GM19025 (cell line): ENCODE results near the gene ZDHHC11B.
"Not testable (repeated sequence)": the region's sequence is repeated elsewhere in the genome, so short reads cannot be mapped to it uniquely, and the experiment has no call there.

ENCODE experiments used
- ATAC-seq: cut with Tn5 transposase; IDR thresholded peaks from one replicate; pipeline ENCODE4 v1.9.1; 2021; ENCODE audit warnings: mild to moderate bottlenecking, low read depth, moderate library complexity; ENCODE audit not compliant: unreplicated experiment

Gene ZDHHC11B

GRCh38 chr5:723309-723708, 61.2 kb downstream of the ZDHHC11B start:
- not testable (repeated sequence) for ATAC-seq

- ATAC-seq, result not testable (repeated sequence)
These were observed 65.2 kb downstream of the ZDHHC11B start for GRCh38 chr5:719379-719778.

- ATAC-seq, result no peak
These were observed 67.4 kb downstream of the ZDHHC11B start for GRCh38 chr5:717143-717542.

GRCh38 chr5:716740-717139, 67.8 kb downstream of the ZDHHC11B start:
- ATAC-seq, result not testable (repeated sequence)

- ATAC-seq, result not testable (repeated sequence)
These were observed 68.9 kb downstream of the ZDHHC11B start for GRCh38 chr5:715636-716035.

GRCh38 chr5:714215-715118, 70.1 kb downstream of the ZDHHC11B start:
- not testable (repeated sequence) for ATAC-seq

GRCh38 chr5:713686-714085, 70.8 kb downstream of the ZDHHC11B start:
- ATAC-seq, result not testable (repeated sequence)

- not testable (repeated sequence) for ATAC-seq
These were observed 75.5 kb downstream of the ZDHHC11B start for GRCh38 chr5:708848-709517.

- ATAC-seq, result not testable (repeated sequence)
These were observed 76.2 kb downstream of the ZDHHC11B start for GRCh38 chr5:708374-708773.

GRCh38 chr5:706127-706526, 78.4 kb downstream of the ZDHHC11B start:
- not testable (repeated sequence) for ATAC-seq

- not testable (repeated sequence) for ATAC-seq
These were observed 87.5 kb downstream of the ZDHHC11B start for GRCh38 chr5:696753-697702.

GRCh38 chr5:696191-696590, 88.3 kb downstream of the ZDHHC11B start:
- not testable (repeated sequence) for ATAC-seq

- not testable (repeated sequence) for ATAC-seq
These were observed 89.1 kb downstream of the ZDHHC11B start for GRCh38 chr5:695475-695874.

GRCh38 chr5:694042-694431, 90.5 kb downstream of the ZDHHC11B start:
- ATAC-seq, result not testable (repeated sequence)

GRCh38 chr5:693271-694041, 91.1 kb downstream of the ZDHHC11B start, which contains the start of gene TPPP:
Gene TPPP (minus strand): TSS chr5:693352. CDS start chr5:678060, 15,292 bp downstream.
- peak; percentile 78 for ATAC-seq

GRCh38 chr5:692529-693041, 91.9 kb downstream of the ZDHHC11B start:
- ATAC-seq, result peak; percentile 16

GRCh38 chr5:691817-692528, 92.6 kb downstream of the ZDHHC11B start:
- ATAC-seq, result no peak

GRCh38 chr5:691049-691448, 93.5 kb downstream of the ZDHHC11B start:
- ATAC-seq, result not testable (repeated sequence)

GRCh38 chr5:690293-690692, 94.2 kb downstream of the ZDHHC11B start:
- not testable (repeated sequence) for ATAC-seq
